HG02981 (cell line): Measurements from ENCODE around the gene ARMC3.

Source experiments
- ATAC-seq: cut with Tn5 transposase; IDR thresholded peaks from one replicate; pipeline ENCODE4 v1.9.1; 2021; ENCODE audit warnings: mild to moderate bottlenecking, moderate library complexity; ENCODE audit not compliant: unreplicated experiment

ARMC3 gene

DNA sequence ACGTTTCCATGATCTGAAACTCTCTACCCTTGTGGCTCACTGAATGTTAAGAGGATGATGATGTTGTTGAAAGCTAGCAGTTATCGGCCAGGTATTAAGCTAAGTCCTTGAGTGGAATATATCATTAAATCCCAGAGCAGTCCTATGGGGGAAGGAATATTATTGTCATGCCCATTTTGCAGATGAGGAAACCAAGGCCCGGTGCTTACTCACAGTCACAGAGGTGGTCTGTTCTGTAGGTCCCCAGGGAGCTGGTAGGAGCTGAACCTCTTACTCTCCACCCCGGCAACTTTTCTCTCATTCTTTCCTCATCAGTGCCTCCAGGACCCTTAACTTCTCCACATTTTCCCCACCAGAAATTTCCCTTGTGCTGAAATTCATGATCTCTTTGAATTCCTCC is 62.6 kb downstream of the ARMC3 start:
- ATAC-seq, result no peak

DNA sequence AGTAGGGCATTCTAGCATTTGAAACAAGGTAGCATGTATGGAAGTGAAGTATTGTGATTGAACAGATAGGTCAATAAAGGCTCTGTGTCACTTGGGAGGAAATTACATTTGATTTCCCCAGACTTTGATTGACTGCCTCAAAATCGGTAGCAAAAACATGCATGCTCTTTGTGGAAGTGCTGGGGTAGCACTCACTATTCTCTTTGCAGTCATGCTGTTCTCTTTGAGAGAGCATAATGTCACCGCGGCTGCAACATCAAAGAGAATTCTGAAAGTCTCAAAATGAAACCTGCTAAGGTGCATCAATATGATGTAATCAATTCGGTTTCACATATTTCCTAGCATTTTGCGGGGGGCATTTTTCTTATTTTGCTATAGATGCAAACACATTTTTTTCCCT is 64.2 kb downstream of the ARMC3 start:
- ATAC-seq, result no peak

DNA sequence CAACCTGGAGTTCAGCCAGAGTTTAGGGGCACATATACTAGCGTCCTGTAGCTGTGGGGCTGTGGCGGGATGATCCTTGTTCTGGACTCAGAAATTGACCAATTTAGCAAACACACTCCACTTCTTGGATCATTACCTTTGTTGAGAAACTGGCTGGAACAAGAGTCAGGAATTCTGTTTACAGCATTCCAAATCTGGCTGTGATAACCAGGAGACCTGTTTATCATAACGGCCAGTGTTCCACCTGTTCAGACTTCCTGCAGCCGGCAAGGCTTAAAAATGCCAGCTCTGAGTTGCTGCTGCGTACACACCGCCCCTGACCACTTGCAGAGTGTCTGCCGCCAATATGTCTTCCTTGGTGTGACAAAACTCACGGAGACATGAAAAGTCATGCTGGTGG is 64.8 kb downstream of the ARMC3 start:
- no peak for ATAC-seq

GRCh38 chr10:22993314-22993713 is 65.5 kb downstream of the ARMC3 start:
- no peak for ATAC-seq

DNA sequence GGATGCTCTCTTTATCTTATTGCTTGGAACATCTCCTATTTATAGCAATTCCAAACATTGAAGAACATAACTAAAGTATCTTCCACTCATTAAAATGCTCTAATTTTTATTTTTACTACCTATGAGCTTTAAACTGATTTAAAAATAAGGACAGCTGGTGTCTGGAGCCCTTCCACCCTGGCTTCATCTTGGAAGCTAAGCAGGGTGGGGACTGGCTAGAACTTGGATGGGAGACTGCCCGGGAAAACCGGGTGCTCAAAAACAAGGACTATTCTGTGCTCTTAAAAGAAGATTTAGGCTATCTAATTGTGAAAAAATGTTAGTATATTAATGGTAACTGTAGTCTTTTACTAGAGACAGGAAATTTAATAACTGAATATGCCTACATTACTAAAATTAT is 69.2 kb downstream of the ARMC3 start:
- ATAC-seq, result no peak

GRCh38 chr10:22998091-22998490 is 70.2 kb downstream of the ARMC3 start:
- no peak for ATAC-seq

GRCh38 chr10:22999942-23000341 is 72.1 kb downstream of the ARMC3 start:
- no peak for ATAC-seq

GRCh38 chr10:23001901-23002516 is 74.2 kb downstream of the ARMC3 start:
- ATAC-seq, result no peak

DNA sequence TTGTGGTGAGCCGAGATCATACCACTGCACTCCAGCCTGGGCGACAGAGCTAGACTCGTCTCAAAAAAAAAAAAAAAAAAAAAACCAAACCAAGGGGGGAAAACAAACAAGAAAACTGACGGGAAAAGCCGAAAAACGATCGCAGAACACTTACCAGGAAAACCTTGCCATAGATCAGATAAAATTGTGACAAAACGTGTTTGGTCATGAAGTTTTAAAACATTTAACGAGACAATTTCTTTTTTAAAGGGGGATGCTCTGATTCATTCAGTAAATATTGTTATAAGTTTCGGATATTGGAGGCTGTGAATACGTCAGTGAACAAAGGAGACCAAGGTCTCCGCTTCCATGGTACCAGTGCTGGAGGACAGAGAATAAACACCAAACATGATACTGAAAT is 77.3 kb downstream of the ARMC3 start:
- ATAC-seq, result no peak

DNA sequence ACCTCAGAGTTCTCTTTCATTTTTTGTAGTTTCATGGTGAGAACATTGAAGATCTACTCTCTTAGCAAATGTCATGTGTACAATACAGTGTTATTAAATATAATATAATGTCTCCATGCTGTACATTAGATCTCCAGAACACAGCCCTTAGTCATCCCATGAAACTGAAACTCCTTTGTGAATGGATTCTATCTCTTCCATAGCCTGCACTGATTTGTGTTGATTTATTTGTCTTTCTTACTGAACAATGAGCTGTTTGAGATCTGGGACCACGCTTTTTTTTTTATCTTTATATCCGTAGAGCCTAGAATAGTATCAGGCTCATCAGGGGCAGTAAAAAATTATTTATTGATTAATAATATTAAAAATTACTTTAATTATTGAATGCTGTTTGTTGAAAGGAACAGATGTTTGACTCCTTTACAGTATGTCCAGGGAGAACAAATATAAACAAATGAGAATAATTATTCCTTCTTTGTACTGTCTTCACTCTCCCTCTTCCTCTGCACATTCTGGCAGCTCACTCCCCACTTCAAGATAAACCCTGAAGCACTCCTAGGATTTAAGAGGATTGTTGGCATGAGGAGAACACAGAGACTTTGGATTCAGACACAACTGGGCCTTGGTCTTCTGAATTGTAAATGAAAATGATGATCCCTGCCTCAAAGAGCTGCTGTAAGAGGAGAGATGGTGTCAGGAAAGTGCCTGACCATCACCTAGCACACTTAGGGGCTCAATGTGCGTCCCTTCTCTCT is 85.9 kb downstream of the ARMC3 start:
- ATAC-seq, result no peak

GRCh38 chr10:23015021-23015707 is 87.3 kb downstream of the ARMC3 start:
- ATAC-seq, result peak; percentile 77

- no peak for ATAC-seq
Observed at GRCh38 chr10:23016636-23017035, 88.8 kb downstream of the ARMC3 start.

- no peak for ATAC-seq
Observed at GRCh38 chr10:23019633-23020032, 91.8 kb downstream of the ARMC3 start.

- ATAC-seq, result no peak
Observed at GRCh38 chr10:23021430-23021829, 93.6 kb downstream of the ARMC3 start.

DNA sequence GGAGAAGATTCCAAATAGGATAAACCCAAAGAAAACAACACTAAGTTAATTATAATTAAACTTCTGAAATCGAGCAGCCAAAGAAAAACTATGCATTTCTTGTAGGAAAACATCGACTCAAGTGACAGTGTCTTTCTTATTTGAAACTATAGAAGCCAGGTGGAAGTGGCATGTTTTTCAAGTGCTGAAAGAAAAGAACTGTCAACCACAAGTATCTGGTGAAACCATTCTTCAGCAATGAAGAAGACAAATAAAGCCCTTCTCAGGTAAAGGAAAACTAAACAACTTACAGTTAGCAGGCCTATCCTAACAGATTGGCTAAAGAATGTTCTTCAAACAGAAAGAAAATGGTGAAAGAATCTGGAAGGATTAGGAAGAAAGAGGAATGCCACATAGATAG is 96.1 kb downstream of the ARMC3 start:
- ATAC-seq, result no peak

DNA sequence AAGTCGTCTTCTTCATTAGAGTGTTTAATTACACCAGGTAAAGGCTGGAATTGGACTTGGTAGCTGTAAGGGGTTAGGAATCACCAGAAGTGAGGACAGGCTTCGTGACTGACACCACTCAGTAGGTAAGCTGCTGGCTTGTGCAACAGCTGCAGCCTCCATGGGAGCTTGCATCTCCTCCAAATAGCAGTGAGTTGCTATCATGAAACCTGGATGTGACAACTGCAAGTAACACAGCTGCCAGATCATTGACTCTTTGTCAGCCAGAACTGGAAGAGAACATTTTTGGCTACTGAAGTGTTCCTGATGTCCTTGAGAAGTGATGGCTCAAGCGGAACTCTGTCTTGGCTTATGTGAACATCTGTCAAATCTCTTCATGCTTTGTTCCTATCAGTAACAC is 103.5 kb downstream of the ARMC3 start:
- ATAC-seq, result no peak

GRCh38 chr10:23034790-23035189 is 106.9 kb downstream of the ARMC3 start:
- no peak for ATAC-seq

GRCh38 chr10:23035569-23035968 is 107.7 kb downstream of the ARMC3 start:
- no peak for ATAC-seq

- ATAC-seq, result no peak
Observed at GRCh38 chr10:23037152-23037551, 109.3 kb downstream of the ARMC3 start.

DNA sequence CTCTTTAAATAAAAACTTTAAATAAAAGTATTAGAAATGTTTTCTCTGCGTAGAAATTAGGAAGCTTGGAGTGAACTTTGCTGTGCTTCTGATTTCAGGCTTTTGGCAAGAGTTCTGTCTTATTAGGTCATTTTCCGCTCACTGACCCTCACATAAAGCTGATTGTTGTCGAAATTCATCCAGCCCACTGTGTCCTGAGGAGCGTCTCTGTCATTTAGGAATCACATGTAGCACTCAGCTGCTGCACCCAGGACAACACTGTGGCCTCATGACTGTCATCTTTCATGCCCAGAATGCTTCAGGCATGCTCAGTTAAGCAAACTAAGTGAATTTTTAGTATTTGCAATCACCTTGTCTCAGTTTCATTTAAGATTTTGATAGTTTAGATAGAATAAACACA is 109.7 kb downstream of the ARMC3 start:
- ATAC-seq, result no peak

GRCh38 chr10:23038172-23038571 is 110.3 kb downstream of the ARMC3 start:
- no peak for ATAC-seq

DNA sequence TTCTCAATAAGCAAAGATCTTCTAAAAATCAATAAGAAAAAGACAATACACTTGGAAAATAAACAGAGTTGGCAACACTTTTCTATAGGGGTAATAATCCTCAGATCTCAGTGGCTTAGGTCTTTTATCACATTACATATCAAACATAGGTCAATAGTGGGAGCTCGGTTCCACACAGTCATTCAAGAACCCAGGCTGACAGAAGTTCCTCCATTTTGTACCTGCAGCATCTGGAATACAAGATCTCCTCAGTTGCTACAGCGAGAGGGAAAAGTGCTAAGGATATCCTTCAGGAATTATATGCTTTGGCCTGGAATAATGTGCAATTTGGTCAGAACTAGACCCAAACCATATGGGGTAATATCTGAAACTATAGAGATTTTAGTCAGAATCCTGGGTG is 112.1 kb downstream of the ARMC3 start:
- ATAC-seq, result no peak
